SK-N-SH (cell line): ENCODE measurements around the gene ST6GALNAC1. TPM values are rescaled to one million over a fixed set of nuclear protein-coding genes. Genes with fewer than 3 reads are reported as not detected.

Experiments used
- CTCF ChIA-PET: fragments of 300-600, 350-600 bp; formaldehyde crosslinking; extraction: SDS; loops from one replicate; lab custom pipeline; 2021; lab: Yijun Ruan, JAX
- POLR2A ChIA-PET: fragments of 350-600 bp; sonication (Branson Sonifier 250); formaldehyde crosslinking; extraction: SDS; loops from one replicate; lab custom pipeline; 2020; ENCODE audit warnings: antibody characterized with exemption, inconsistent platforms; lab: Yijun Ruan, JAX
- DNase-seq: peaks from one replicate; pipeline ENCODE4 v3.0.0; 2012
- H2AFZ ChIP-seq: fragments of 200-600 bp; sonication (generic); 2 replicates; pipeline ENCODE4 v1.8.1; 2016; ENCODE audit warnings: antibody characterized with exemption, mild to moderate bottlenecking, low read depth
- H3F3A ChIP-seq: fragments of 200-600 bp; sonication (generic); replicated peaks from 2 replicates; pipeline ENCODE3; 2016; ENCODE audit warnings: antibody characterized with exemption, mild to moderate bottlenecking; ENCODE audit not compliant: insufficient read depth
- H3K27ac ChIP-seq, 2 experiments: fragments of 200-500 bp in 1 of 2; fragments of 200-600 bp in 1 of 2; sonication (Bioruptor generic) in 1 of 2; sonication (generic), shearing (Covaris generic) in 1 of 2; 2 replicates each; pipeline versions ENCODE4 v1.5.1 to v1.6.1; 2014 to 2016; ENCODE audit warnings: low read depth in 2 of 2, inconsistent platforms in 1 of 2, low read length in 1 of 2, mild to moderate bottlenecking in 1 of 2, mixed read lengths in 1 of 2
- H3K27me3 ChIP-seq: fragments of 200-600 bp; sonication (generic), shearing (Covaris generic); 2 replicates; pipeline ENCODE4 v1.6.1; 2016; ENCODE audit warnings: mixed run types; ENCODE audit not compliant: insufficient read depth
- H3K36me3 ChIP-seq, 2 experiments: fragments of 200-500 bp in 1 of 2; fragments of 200-600 bp in 1 of 2; sonication (Bioruptor generic) in 1 of 2; sonication (generic) in 1 of 2; replicated peaks in 1 of 2; 2 replicates each; pipeline versions ENCODE3 to v1.5.1; 2014 to 2016; ENCODE audit warnings: low read length in 1 of 2, mild to moderate bottlenecking in 1 of 2; ENCODE audit not compliant: insufficient read depth in 2 of 2, control insufficient read depth in 1 of 2
- H3K4me1 ChIP-seq, 2 experiments: fragments of 200-500 bp in 1 of 2; fragments of 200-600 bp in 1 of 2; sonication (Bioruptor generic) in 1 of 2; sonication (generic), shearing (Covaris generic) in 1 of 2; 2 replicates each; pipeline versions ENCODE4 v1.5.1 to v1.6.1; 2014 to 2016; ENCODE audit warnings: low read depth in 1 of 2, low read length in 1 of 2, mixed run types in 1 of 2; ENCODE audit not compliant: insufficient read depth in 2 of 2, control insufficient read depth in 1 of 2
- H3K4me2 ChIP-seq: fragments of 200-600 bp; sonication (generic), shearing (Covaris generic); 2 replicates; pipeline ENCODE4 v1.6.1; 2017; ENCODE audit warnings: mixed run types
- H3K4me3 ChIP-seq, 2 experiments: fragments of 200-500 bp in 1 of 2; fragments of 200-600 bp in 1 of 2; sonication (Bioruptor generic) in 1 of 2; sonication (generic), shearing (Covaris generic) in 1 of 2; 2 replicates each; pipeline versions ENCODE4 v1.5.1 to v1.8.1; 2014 to 2016; ENCODE audit warnings: low read depth in 2 of 2, inconsistent platforms in 1 of 2, low read length in 1 of 2, mild to moderate bottlenecking in 1 of 2, mixed read lengths in 1 of 2, moderate library complexity in 1 of 2
- H3K79me2 ChIP-seq: fragments of 200-600 bp; sonication (generic); 2 replicates; pipeline ENCODE4 v1.8.1; 2017; ENCODE audit warnings: mild to moderate bottlenecking; ENCODE audit not compliant: insufficient read depth
- H3K9ac ChIP-seq: fragments of 200-600 bp; sonication (generic); 2 replicates; pipeline ENCODE4 v1.6.1; 2017; ENCODE audit warnings: mixed run types
- H3K9me2 ChIP-seq: fragments of 200-600 bp; sonication (generic); 2 replicates; pipeline ENCODE4 v1.6.1; 2017; ENCODE audit warnings: mixed run types
- H3K9me3 ChIP-seq: fragments of 200-600 bp; sonication (generic); 2 replicates; pipeline ENCODE4 v1.6.1; 2017; ENCODE audit warnings: mixed run types, mild to moderate bottlenecking, moderate library complexity
- H4K20me1 ChIP-seq: fragments of 200-600 bp; sonication (generic); 2 replicates; pipeline ENCODE4 v1.6.1; 2017; ENCODE audit warnings: mild to moderate bottlenecking, mixed run types; ENCODE audit not compliant: insufficient read depth
- CHD2 ChIP-seq: fragments of 150-350 bp; IDR thresholded peaks from 2 replicates; pipeline ENCODE4 v1.6.1; 2018; ENCODE audit warnings: low read length; ENCODE audit not compliant: partially characterized antibody
- EP300 ChIP-seq, 2 experiments: IDR thresholded peaks; 2 replicates each; pipeline versions ENCODE4 v1.4.0 to v1.6.1; 2012; ENCODE audit warnings: borderline replicate concordance in 1 of 2, low read depth in 1 of 2, low read length in 1 of 2
- EZH2phosphoT487 ChIP-seq: fragments of 200-600 bp; sonication (generic); IDR thresholded peaks from 2 replicates; pipeline ENCODE4 v1.6.1; 2017; ENCODE audit warnings: low read depth, mixed run types, mild to moderate bottlenecking, antibody characterized with exemption, moderate library complexity, borderline replicate concordance
- GATA2 ChIP-seq: sonication (generic); formaldehyde crosslinking; IDR thresholded peaks from 2 replicates; pipeline ENCODE4 v1.5.0; 2020; ENCODE audit warnings: mild to moderate bottlenecking, missing genetic modification reagents
- JUND ChIP-seq: IDR thresholded peaks from 2 replicates; pipeline ENCODE4 v1.4.0; 2012
- MAX ChIP-seq: IDR thresholded peaks from 2 replicates; pipeline ENCODE4 v1.4.0; 2012; ENCODE audit warnings: low read depth
- MXI1 ChIP-seq: IDR thresholded peaks from 2 replicates; pipeline ENCODE4 v1.6.1; 2012; ENCODE audit warnings: mild to moderate bottlenecking, low read depth, low read length, improper control_type of control experiment
- POLR2AphosphoS5 ChIP-seq: IDR thresholded peaks from 2 replicates; pipeline ENCODE4 v1.6.1; 2012; ENCODE audit warnings: low read depth, low read length
- RAD21 ChIP-seq: IDR thresholded peaks from 2 replicates; pipeline ENCODE4 v1.6.1; 2012; ENCODE audit warnings: mild to moderate bottlenecking, low read length
- REST ChIP-seq: IDR thresholded peaks from 2 replicates; pipeline ENCODE4 v1.6.1; 2012; ENCODE audit warnings: mild to moderate bottlenecking, low read depth, low read length, moderate library complexity
- RXRA ChIP-seq: IDR thresholded peaks from 2 replicates; pipeline ENCODE4 v1.4.0; 2012; ENCODE audit warnings: low read depth, mild to moderate bottlenecking, borderline replicate concordance
- USF1 ChIP-seq: IDR thresholded peaks from 2 replicates; pipeline ENCODE4 v1.4.0; 2012; ENCODE audit warnings: low read depth, borderline replicate concordance
- YY1 ChIP-seq: IDR thresholded peaks from 2 replicates; pipeline ENCODE4 v1.4.0; 2012; ENCODE audit warnings: low read depth, mild to moderate bottlenecking
- ZBTB33 ChIP-seq: IDR thresholded peaks from 2 replicates; pipeline ENCODE4 v1.4.0; 2012; ENCODE audit warnings: low read depth, borderline replicate concordance
- WGBS: methylation state at CpG from one replicate; pipeline ENCODE4 v1.1.6; 2017; ENCODE audit warnings: low lambda C conversion rate; 5-methylcytosine and 5-hydroxymethylcytosine counted together
- polyA plus RNA-seq, 3 experiments: library from polyadenylated mRNA; depleted of rRNA; stranded (reverse); fragments of >200 nt; gene quantifications; 2 replicates each; pipeline ENCODE4 v1.2.3, GENCODE V29; 2012

Gene ST6GALNAC1
- polyA plus RNA-seq, 1 of the 3 experiments (the other 2 are of a cell fraction) = not detected

GRCh38 chr17:76644995-76645394, 1.4 kb upstream of the ST6GALNAC1 start:
- peaks cover 0 to 12% of the 10 kb centered on the region in 2 experiments; a peak in 2 of 4 replicates for H3K4me1 ChIP-seq
- no peak overlapping the region for H3K27ac ChIP-seq
- DNase-seq = no peak
- ChIA-PET POLR2A (no interaction called here), CTCF (interaction anchor here (1.0 to 9.6 kb wide), 2 partner anchors 11 to 21 kb away, joined by 4 to 65 read pairs; no protein-coding TSS in a partner anchor)
- peaks cover 9% of the 10 kb centered on the region for H3F3A ChIP-seq
- no peaks in the 10 kb centered on the region for H3K9me2 ChIP-seq
- no peaks in the 10 kb centered on the region for H3K36me3 ChIP-seq
- no peak overlapping the region for H2AFZ ChIP-seq
- no peaks in the 10 kb centered on the region for H4K20me1 ChIP-seq
- H3K27me3 ChIP-seq = no peaks in the 10 kb centered on the region; the same call in 1 of the 2 replicates
- 58% methylated on average over 8 of the region's 8 CpGs for WGBS
- H3K79me2 ChIP-seq = no peaks in the 10 kb centered on the region
- H3K9me3 ChIP-seq = no peaks in the 10 kb centered on the region
- no peak for TF ChIP-seq GATA2
- H3K9ac ChIP-seq = no peak overlapping the region
- no peak overlapping the region for H3K4me3 ChIP-seq
- H3K4me2 ChIP-seq = no peak overlapping the region

GRCh38 chr17:76642994-76643393, 563 bp downstream of the ST6GALNAC1 start:
- POLR2A ChIA-PET = no interaction called here
- CTCF ChIA-PET = interaction anchor here (1.0 to 9.6 kb wide), 2 partner anchors 12 to 19 kb away, joined by 3 to 65 read pairs; no protein-coding TSS in a partner anchor

More at GRCh38 chr17:76642994-76643393, 563 bp downstream of the ST6GALNAC1 start:
- Histone ChIP-seq H3K9ac (no peak overlapping the region), H3K36me3 (no peaks in the 10 kb centered on the region), H4K20me1 (no peaks in the 10 kb centered on the region), H3K9me3 (no peaks in the 10 kb centered on the region), H3K4me2 (no peak overlapping the region), H3K4me3 (no peak overlapping the region), H3K9me2 (no peaks in the 10 kb centered on the region), H3K27me3 (no peaks in the 10 kb centered on the region; the same call in 1 of the 2 replicates), H3K79me2 (no peaks in the 10 kb centered on the region), H3K27ac (no peak overlapping the region), H3F3A (peaks cover 9% of the 10 kb centered on the region), H3K4me1 (peaks cover 0 to 14% of the 10 kb centered on the region in 2 experiments; a peak in 2 of 4 replicates), H2AFZ (no peak overlapping the region)
- WGBS = 81% methylated on average over 6 of the region's 6 CpGs
- TF ChIP-seq EP300 (IDR thresholded peaks at IDR 0.05; ENCODE audit: borderline replicate concordance in 1 of 2, low read depth in 1 of 2, low read length in 1 of 2) (no peak), RXRA (no peak), GATA2 (no peak), CHD2 (no peak), YY1 (no peak), REST (no peak), POLR2AphosphoS5 (no peak), RAD21 (no peak), JUND (no peak), MXI1 (no peak), ZBTB33 (no peak), EZH2phosphoT487 (no peak), USF1 (no peak), MAX (no peak)
- TF ChIP-seq, all 33 proteins: peak for 0
- no peak for DNase-seq
